GM19193 (cell line): ENCODE results near the gene HLA-DRA.

Source experiments
- POLR2A ChIP-seq: IDR thresholded peaks from 4 replicates; pipeline ENCODE4 v1.6.1; 2011; ENCODE audit not compliant: insufficient read depth, insufficient read length; ENCODE audit errors: extremely low read depth

The HLA-DRA gene

GRCh38 chr6:32439602-32440214, at the start of gene HLA-DRA:
Gene HLA-DRA (plus strand): TSS chr6:32439887. CDS start chr6:32439951, 64 bp downstream.
- TF ChIP-seq POLR2A: peak; percentile 84

- TF ChIP-seq POLR2A: no peak
Observed at GRCh38 chr6:32391505-32391904, 48.2 kb upstream of the HLA-DRA start.

GRCh38 chr6:32393665-32394420, 45.8 kb upstream of the HLA-DRA start:
- no peak for TF ChIP-seq POLR2A

- no peak for TF ChIP-seq POLR2A
Observed at GRCh38 chr6:32396028-32396427, 43.7 kb upstream of the HLA-DRA start.

GRCh38 chr6:32397252-32397920, 42.3 kb upstream of the HLA-DRA start:
- no peak for TF ChIP-seq POLR2A

GRCh38 chr6:32401284-32401963, 38.3 kb upstream of the HLA-DRA start:
- TF ChIP-seq POLR2A: no peak

- no peak for TF ChIP-seq POLR2A
Observed at GRCh38 chr6:32402812-32403211, 36.9 kb upstream of the HLA-DRA start.

- TF ChIP-seq POLR2A: no peak
Observed at GRCh38 chr6:32405656-32406055, 34.0 kb upstream of the HLA-DRA start.

GRCh38 chr6:32406197-32406596, 33.5 kb upstream of the HLA-DRA start:
- TF ChIP-seq POLR2A: no peak

- no peak for TF ChIP-seq POLR2A
Observed at GRCh38 chr6:32406857-32407256, 32.8 kb upstream of the HLA-DRA start, which contains the start of gene BTNL2. Gene BTNL2 (minus strand): TSS chr6:32407181. CDS start chr6:32407123, 58 bp downstream.

- TF ChIP-seq POLR2A: no peak
Observed at GRCh38 chr6:32410906-32411305, 28.8 kb upstream of the HLA-DRA start.

- no peak for TF ChIP-seq POLR2A
Observed at GRCh38 chr6:32411566-32412327, 27.9 kb upstream of the HLA-DRA start.

- no peak for TF ChIP-seq POLR2A
Observed at GRCh38 chr6:32413427-32414047, 26.1 kb upstream of the HLA-DRA start.

GRCh38 chr6:32415521-32416019, 24.1 kb upstream of the HLA-DRA start:
- TF ChIP-seq POLR2A: no peak
